HG02571 (cell line): ENCODE data around the gene CCR8.
"Not testable (repeated sequence)": the region's sequence is repeated elsewhere in the genome, so short reads cannot be mapped to it uniquely, and the experiment has no call there.

ENCODE experiments used
- ATAC-seq: cut with Tn5 transposase; IDR thresholded peaks from one replicate; pipeline ENCODE4 v1.9.1; 2021; ENCODE audit warnings: mild to moderate bottlenecking, moderate library complexity; ENCODE audit not compliant: unreplicated experiment

CCR8 gene

DNA sequence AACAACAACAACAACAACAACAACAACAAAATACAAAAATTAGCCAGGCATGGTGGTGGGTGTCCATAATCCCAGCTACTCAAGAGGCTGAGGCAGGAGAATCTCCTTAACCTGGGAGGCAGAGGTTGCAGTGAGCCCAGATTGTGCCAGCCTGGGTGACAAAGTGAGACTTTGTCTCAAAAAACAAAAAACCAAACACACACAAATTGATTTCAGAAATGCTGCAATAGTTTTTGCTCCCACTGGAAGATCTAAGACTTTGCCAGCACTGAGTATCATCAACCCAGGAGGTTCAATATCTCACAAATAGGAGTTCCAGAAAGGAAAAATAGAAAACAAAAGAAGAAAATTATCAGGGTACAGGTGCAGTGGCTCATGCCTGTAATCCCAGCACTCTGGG lies 16.2 kb upstream of the CCR8 start:
- no peak for ATAC-seq

DNA sequence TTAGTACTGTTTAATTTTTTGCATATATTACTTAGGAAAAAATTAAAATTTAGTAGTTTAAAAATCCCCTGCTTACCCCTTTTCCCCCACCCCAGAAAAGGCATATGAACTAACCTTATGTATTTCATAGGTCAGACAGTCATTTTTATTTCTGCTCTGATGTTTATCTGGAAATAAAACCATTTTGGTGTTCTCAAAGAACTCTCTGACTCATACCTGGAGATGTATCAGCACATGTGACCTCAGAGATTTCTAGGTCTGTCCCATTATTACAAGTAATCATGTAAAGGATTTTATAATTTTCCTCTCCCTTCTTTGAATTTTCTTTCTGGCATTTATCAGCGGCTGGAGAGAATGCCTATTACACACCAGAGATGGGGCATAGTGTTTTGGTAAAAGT lies 14.1 kb upstream of the CCR8 start:
- ATAC-seq, result no peak

DNA sequence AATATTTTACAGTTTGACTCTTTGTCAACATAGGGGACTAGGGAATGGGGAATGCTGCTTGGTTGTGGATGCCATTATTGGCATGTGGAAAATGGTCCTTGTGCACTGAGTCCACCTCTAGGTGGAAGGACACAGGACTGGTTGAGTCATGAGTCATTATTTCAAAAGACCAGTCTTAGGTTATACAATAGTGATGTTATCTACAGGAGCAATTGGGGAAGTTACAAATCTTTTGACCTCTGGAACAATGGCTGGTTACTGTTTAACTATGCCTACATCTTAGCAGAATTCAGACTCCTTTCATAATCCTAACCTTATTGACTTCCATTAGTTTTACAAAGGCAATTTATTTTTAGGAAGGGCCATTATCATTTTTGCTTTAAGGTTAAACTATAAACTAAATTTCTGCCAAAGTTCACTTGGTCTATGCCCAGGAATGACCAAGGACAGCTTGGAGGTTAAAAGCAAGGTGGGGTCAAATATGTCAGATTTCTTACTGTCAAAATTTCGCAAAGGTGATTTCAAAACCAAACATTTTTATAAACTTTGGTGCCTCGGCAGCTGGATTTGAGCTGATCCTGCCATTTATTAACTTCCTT lies 11.8 kb upstream of the CCR8 start:
- ATAC-seq, result no peak

DNA sequence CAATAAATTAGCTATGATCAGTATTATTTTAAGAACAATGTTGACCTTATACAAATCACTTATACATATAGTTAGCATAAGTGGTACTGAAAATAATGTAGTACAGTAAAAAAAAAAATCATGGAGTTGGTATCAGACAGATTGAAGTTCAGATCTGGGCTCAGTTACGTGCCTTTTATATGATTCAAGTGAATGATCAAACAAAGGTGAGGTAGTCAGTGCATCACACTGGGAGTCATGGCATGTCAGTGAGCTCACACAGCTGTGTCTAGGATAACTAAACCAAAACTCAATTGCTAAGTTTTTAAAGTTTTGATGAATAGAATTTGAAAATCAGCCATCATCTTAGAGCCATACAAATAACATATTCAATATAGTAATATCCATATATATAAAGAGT lies 11.2 kb upstream of the CCR8 start:
- no peak for ATAC-seq

DNA sequence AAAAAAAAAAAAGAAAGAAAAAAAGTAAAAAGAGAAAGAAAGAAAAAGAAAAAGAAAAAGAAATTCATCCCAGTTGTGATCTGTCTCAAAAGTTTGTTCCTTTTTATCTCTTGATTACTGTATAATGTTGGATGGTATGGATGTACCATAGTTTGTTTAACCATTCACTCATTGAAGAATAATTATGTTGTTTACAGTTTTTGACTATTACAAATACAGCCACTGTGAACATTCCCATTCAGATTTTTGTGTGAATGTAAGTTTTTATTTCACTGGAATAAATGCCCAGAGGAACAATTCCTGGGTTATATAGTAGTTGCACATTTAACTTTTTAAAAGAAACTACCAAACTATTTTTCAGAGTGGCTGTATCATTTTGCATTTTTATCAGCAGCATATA lies 10.3 kb upstream of the CCR8 start:
- no peak for ATAC-seq

DNA sequence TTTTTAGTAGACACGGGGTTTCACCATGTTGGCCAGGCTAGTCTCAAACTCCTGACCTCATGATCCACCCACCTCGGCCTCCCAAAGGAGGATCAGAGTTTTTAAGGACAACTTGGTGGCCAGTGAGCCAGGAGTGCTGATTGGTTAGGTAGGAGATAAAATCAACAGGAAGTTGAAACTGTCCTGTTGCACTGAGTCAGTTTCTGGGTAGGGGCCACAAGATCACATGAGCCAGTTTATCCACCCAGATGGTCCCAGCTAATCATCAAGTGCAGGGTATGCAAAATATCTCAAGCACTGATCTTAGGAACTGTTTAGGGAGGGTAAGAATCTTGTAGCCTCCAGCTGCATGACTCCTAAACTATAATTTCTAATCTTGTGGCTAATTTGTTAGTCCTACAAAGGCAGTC lies 7.9 kb upstream of the CCR8 start:
- not testable (repeated sequence) for ATAC-seq

DNA sequence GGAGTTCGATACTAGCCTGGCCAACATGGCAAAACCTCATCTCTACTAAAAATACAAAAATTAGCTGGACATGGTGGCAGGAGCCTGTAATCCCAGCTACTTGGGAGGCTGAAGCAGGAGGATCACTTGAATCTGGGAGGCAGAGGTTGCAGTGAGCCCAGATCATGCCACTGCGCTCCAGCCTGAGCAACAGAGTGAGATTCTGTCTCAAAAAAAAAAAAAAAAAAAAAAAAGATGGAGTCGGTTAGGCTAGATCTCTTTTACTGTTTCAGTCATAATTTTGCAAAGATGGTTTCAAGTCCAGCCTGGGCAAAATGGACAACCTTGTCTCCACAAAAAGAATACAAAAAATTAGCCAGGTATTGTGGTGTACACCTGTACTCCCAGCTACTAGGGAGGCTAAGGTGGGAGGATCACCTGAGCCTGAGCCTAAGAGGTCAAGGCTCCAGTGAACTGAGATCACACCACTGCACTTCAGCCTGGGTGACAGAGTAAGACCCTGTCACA lies 7.2 kb upstream of the CCR8 start:
- ATAC-seq, result not testable (repeated sequence)

DNA sequence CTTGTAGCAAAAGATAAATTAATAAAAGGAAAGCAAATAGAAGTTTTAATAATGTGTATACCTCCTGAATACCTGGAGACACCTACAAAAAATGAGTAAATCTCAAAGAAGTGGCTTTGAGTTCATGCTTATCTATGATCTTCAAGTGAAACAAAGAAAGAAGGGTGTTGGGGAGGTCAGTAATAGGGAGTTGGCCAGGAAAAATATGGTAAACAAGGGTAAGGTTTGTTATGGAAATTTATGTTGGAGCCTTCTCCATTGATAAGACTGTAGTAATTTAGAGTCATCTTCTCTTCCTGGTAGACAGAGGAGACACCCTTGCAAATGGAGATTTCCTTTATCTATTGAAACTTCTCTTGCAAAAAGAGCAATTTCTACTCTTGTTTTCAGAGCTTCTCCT lies 6.6 kb upstream of the CCR8 start:
- ATAC-seq, result no peak

DNA sequence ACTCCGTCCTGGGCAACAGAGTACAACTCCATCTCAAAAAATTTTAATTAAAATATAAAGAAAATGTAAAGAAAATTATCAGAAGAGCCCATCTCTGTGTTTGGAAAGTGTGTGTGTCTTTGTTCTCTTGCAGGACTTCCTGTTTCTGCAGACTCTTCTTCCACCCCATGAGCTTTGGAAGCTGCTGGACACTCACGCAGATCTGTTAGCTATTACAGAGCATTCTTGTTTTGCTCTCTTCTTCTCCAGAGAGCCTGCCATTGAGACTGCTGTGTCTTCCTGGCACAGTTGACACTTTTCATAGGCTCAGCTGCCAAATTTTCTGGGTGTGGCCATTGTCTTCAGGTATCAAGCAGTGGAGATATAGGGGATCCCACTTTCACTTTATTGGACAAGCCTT lies 6.0 kb upstream of the CCR8 start:
- no peak for ATAC-seq

DNA sequence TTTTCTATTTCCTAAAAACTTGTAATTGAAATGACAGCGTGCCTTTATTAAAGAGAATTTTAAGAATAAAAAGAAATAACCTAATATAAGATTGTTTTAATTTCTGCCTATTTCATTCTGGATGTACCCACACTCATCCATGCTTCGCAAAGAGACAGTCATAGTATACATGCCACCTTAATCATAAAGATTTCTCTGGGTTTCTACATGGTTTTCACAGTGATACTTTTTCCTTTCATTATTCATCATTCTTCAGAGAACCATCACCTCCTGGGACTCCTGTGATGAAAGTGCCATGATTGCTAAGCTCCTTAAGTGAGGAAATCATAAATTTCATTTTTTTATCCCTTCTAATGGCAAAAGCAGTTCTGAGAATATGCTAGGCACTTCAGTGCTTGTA lies 4.3 kb upstream of the CCR8 start:
- no peak for ATAC-seq

DNA sequence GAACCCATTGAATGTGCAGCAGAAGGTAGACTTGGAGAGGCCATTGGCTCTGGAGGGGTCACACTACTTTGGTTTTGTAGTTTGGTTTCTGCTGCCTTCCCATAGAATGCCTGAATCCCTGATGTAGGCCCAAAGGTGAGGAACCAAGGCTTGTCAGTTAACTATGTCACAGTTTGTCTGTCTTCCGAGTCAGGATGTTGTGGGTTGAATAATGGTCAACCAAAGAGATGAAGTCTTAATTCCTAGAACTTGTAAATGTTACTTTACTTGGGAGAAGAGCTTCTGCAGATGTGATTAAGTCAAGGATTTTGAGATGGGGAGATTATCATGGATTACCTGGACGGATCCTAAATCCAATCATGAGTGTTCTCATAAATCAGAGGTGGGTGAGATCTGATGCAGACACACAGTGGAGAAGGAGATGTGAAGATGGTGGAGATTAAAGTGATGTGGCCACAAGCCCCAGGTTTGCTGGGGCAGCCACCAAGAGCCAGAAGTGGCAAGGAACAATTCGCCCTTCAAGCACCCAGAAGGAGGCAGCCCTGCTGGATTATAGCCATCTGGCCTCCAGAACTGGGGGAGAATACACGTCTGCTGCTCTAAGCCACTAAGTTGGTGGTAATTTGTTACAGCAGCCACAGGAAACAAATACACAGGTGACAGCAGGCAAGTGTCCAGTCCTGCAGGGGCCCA lies 2.3 kb upstream of the CCR8 start:
- no peak for ATAC-seq

DNA sequence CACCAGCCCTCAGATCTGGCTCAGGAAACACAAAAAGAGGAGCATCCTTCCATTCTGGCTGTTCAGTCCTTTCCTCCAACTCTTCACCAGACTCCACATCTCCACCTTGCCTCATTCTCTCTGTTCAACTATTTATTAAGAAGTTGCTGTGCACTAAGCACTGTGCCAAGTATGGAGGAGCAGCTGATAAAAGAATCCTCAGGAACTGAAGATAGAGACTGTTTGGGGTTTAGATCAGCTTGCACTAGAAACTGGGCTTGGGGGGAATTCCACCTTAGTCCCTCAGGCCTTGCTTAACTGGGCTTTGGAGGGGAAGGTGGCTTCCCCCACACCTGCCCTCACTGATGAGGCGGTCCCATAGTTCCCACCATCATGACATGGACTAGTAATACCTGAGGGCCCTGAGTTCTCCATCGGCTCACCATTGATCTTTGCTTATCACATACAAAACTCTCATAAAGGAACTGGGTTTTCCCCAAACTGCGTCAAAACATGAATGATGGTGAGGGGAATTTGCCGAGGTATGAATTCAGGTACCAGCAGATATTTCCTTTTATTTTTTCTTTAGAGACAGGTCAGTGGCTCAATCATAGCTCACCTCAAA lies 1.7 kb upstream of the CCR8 start:
- peak; percentile 71 for ATAC-seq

DNA sequence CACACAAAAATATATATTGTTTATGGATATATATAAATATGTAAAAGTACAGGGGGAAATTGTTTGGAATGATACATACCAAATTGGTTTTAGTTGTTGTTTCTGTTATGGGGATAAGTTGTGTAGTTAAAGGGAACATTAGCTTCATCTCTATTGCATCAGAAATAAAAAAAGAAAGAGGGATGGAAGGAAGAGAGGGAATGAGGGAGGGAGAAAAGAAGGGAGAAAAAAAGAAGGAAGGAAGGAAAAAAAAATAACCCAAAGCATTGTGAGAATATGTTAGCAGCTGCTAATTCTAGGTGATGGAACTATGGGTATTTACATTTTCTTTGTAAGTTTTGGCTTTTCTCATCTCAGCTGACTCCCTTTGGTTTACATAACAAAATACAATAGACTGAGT lies 1.3 kb downstream of the CCR8 start:
- no peak for ATAC-seq

DNA sequence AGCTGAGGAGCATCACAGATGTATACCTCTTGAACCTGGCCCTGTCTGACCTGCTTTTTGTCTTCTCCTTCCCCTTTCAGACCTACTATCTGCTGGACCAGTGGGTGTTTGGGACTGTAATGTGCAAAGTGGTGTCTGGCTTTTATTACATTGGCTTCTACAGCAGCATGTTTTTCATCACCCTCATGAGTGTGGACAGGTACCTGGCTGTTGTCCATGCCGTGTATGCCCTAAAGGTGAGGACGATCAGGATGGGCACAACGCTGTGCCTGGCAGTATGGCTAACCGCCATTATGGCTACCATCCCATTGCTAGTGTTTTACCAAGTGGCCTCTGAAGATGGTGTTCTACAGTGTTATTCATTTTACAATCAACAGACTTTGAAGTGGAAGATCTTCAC lies 3.0 kb downstream of the CCR8 start:
- no peak for ATAC-seq

DNA sequence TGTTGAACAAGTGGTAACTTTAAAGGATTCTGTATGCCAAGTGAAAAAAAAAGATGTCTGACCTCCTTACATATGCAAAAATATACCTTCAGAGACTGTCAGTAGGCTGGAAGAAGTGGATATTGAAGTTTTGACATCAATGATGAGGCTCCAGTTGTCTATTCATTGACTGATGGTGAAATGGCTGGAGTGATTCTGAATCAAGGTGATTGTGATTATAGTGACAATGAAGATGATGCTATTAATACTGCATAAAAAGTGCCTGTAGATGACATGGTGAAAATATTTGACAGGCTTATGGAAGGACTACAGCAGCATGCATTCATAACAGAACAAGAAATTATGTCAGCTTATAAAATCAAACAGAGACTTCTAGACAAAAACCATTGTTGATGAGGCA lies 4.1 kb downstream of the CCR8 start:
- ATAC-seq, result no peak

DNA sequence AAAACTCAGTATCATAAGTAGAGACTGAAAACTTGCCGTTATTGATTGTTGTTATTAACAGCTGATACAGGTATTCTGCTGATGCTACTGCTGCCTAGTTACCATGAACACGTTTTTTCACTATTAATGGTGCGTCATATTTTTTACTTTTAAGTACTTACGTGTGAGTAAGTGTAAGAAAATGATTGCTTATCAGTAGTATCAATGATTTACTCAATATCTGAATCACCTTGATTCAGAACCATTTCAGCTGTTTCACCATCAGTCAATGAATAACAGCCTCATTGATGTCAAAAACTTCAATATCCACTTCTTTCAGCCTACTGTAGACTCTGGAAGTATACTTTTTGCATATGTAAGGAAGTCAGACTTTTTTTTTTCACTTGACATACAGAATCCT lies 4.7 kb downstream of the CCR8 start:
- no peak for ATAC-seq

DNA sequence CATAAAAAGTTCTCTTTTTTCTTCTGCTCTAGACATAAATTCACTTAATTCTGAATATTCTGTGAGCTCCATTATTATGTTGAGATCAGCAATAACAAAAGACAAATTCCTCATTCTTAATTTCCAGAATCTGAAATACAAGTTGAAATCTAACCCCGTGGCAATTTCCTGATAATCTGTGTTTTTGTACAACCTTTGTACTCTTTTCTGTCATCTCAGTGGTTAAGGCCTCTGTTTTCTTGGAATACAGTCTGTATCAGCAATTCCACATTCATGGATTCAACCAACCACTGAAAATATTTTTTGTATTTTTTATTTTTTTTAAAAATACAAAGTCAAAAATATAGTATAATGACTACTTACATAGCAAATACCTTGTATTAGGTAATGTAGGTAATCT lies 8.7 kb downstream of the CCR8 start:
- ATAC-seq, result no peak

DNA sequence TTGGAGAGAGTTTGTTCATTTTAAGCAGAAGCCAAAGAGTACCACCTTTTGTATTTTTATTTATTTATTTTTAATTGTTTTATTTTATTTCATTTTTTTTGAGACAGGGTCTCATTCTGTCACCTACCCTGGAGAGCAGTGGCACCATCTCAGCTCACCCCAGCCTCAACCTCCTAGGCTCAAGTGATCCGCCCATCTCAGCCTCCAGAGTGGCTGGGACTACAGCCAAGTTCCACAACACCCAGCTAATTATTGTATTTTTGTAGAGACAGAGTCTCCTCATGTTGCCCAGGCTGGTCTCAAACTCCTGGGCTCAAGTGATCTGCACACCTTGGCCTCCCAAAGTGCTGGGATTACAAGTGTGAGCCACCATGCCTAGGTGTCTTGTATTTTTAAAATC lies 9.6 kb downstream of the CCR8 start:
- no peak for ATAC-seq

DNA sequence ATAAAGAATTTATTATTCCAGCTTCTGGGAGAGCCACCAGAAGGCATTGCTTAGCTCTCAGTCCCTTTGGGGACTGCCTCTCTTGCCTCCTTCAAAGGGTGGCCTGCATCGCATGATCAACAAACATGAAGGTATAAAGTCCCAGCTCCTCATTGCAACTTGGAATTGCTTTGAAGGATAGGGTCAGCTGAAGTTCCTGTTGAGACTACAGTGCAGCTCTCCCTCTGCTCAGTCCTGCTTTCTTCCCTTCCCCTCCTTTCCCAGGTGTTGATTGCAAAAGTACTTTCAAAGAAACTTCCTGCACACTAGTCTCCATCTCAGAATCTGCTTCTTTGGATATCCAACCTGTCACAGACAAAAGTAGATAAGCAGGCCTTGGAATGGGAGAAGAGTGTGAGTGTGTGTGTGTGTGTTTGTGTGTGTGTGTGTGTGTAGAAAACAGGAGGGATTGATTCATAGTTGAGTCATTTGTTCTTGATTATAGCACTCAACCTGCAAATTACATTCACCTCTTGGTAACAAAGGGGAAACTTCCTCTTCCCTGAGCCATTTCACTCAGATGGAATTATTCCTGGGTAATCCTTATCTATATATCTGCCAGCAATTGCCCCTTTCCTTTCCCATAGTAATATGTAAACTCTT lies 13.7 kb downstream of the CCR8 start:
- no peak for ATAC-seq

DNA sequence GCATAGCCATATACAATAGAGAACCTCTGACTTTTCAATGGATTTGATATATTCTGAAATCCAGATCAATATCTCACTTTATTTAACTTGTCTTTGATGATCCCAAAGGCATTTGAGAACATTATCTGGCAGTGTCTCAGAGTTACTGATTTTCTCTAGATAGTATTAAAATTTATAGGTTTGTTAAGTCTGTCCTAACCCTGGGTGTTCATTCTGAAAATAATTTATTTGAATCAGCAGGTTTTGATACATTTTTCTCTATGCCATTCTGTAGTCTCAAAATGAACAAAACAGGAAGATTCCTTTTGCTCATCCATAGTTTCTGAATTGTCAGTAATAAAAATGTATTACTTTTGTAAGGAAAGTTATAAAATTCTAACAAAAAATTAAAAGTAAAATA lies 14.3 kb downstream of the CCR8 start:
- ATAC-seq, result no peak

DNA sequence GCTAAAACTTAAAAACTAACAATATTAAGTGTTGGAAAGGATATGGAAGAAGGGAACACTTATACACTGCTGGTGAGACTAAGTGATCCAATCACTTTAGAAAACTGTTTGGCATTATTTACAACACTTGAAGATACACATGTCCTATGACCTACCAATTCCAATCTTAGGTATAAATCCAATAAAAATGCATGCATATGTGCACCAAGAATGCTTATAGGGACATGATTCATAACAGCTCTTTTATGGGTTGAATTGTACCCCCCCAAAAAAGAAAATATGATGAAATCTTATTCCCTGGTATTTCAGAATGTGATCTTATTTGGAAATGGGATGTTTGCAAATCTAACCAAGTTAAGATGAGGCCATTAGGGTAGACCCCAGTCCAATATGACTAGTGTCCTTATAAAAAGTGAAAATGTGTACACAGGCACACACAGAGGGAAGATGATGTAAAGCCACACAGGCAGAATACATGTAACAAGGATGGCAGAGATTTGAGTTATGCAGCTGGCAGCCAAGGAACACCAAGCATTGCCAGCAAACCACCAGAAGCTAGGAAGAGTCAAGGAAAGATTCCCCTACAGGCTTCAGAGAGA lies 15.3 kb downstream of the CCR8 start:
- ATAC-seq, result no peak
